ENCODE results near the gene NCLN.

DNA sequence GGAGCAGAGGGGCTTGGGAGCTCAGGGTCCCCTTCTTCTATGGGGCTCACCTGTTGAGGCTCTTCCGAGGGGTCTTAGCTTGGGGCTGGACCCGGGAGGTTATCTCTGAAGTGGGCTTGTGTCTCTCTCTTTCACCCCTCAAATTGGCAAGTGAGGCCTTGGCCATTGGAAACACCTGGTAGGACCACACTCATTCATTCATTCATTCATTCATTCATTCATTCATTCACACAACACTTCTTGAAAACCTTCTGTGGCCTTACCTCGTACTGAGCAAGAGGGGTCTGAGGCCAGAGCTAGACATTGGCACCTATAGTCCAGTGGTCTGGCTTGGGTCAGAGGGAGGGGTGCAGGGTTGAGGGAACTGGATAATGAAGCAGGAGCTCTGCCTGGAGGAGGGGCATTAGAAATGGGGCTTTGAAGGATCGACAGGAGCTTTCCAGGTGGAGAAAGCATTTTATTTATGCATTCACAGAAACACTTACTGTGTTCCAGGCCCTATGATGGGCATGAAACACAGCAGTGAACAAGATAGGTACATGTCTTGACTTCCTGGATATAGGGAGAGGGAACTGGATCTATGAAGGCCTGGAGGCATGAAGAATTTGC is 44.3 kb downstream of the NCLN start:
- TF ChIP-seq CTCF (IDR thresholded peaks at IDR 0.05) = no peak
- no peak for TF ChIP-seq POLR2A (IDR thresholded peaks at IDR 0.05)
